ENCODE measurements around the gene GALNT18.

- TF ChIP-seq CTCF (optimal IDR thresholded peaks at IDR 0.05 in 1 of 3, IDR thresholded peaks at IDR 0.05 in 1 of 3, conservative IDR thresholded peaks at IDR 0.05 in 1 of 3; ENCODE audit: extremely low read depth in 1 of 3, insufficient read depth in 2 of 3, low read length in 3 of 3) (no peak), EZH2 (IDR thresholded peaks at IDR 0.05; ENCODE audit: low read length) (no peak)
Measured at GRCh38 chr11:11444804-11445131, 177.0 kb downstream of the GALNT18 start.

Data from keratinocyte (primary cell).